Suprapubic skin (tissue), 3 donors: ENCODE data around the gene TMEM131.

Source experiments
- POLR2AphosphoS5 ChIP-seq, 3 donors: sonication (generic); formaldehyde crosslinking; IDR thresholded peaks; one replicate each; pipeline ENCODE4 v1.6.1; 2017; ENCODE audit warnings: antibody characterized with exemption in 3 of 3
- TF ChIP-seq, protein P1 (sequence below), 2 donors: fragments of 200-600 bp in 1 of 2; fragments of 450-650 bp in 1 of 2; sonication (generic) in 1 of 2; IDR thresholded peaks; one replicate each; pipeline ENCODE4 v1.5.1; 2016 to 2019; ENCODE audit warnings: antibody characterized with exemption in 2 of 2, mild to moderate bottlenecking in 1 of 2, moderate library complexity in 1 of 2

- no peak for TF ChIP-seq POLR2AphosphoS5 (IDR thresholded peaks at IDR 0.05)
- TF ChIP-seq, protein P1, sequence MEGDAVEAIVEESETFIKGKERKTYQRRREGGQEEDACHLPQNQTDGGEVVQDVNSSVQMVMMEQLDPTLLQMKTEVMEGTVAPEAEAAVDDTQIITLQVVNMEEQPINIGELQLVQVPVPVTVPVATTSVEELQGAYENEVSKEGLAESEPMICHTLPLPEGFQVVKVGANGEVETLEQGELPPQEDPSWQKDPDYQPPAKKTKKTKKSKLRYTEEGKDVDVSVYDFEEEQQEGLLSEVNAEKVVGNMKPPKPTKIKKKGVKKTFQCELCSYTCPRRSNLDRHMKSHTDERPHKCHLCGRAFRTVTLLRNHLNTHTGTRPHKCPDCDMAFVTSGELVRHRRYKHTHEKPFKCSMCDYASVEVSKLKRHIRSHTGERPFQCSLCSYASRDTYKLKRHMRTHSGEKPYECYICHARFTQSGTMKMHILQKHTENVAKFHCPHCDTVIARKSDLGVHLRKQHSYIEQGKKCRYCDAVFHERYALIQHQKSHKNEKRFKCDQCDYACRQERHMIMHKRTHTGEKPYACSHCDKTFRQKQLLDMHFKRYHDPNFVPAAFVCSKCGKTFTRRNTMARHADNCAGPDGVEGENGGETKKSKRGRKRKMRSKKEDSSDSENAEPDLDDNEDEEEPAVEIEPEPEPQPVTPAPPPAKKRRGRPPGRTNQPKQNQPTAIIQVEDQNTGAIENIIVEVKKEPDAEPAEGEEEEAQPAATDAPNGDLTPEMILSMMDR (IDR thresholded peaks at IDR 0.05): no peak
Observed at GRCh38 chr2:97719362-97720155, 276.2 kb downstream of the TMEM131 start.
